ENCODE data around the gene RAPGEF2.

DNA sequence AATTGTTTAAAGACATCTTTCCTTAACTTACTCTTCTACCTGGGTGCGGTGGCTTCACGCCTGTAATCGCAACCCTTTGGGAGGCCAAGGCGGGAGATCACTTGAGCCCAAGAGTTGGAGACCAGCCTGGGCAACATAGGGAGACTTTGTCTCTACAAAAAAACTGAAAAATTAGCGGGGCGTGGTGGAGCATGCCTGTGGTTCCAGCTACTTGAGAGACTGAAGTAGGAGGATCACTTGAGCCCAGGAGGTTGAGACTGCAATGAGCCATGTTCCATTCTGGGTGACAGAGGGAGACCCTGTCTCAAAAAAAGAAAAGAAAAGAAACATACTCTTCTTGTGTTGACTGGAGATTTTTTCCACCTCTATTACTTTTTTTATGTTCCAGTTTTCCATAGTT is 181.9 kb downstream of the RAPGEF2 start:
- TF ChIP-seq, protein P1, sequence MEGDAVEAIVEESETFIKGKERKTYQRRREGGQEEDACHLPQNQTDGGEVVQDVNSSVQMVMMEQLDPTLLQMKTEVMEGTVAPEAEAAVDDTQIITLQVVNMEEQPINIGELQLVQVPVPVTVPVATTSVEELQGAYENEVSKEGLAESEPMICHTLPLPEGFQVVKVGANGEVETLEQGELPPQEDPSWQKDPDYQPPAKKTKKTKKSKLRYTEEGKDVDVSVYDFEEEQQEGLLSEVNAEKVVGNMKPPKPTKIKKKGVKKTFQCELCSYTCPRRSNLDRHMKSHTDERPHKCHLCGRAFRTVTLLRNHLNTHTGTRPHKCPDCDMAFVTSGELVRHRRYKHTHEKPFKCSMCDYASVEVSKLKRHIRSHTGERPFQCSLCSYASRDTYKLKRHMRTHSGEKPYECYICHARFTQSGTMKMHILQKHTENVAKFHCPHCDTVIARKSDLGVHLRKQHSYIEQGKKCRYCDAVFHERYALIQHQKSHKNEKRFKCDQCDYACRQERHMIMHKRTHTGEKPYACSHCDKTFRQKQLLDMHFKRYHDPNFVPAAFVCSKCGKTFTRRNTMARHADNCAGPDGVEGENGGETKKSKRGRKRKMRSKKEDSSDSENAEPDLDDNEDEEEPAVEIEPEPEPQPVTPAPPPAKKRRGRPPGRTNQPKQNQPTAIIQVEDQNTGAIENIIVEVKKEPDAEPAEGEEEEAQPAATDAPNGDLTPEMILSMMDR (IDR thresholded peaks at IDR 0.05; ENCODE audit: extremely low read depth in 1 of 2, insufficient read depth in 1 of 2, low read depth in 1 of 2, low read length in 2 of 2), result no peak
- TF ChIP-seq POLR2AphosphoS5 (IDR thresholded peaks at IDR 0.05; ENCODE audit: insufficient read depth, low read depth, low read length), result no peak
- no peak for TF ChIP-seq POLR2A (IDR thresholded peaks at IDR 0.05; ENCODE audit: low read depth, low read length)
- TF ChIP-seq FOS (IDR thresholded peaks at IDR 0.05; ENCODE audit: borderline replicate concordance, insufficient read depth, low read length), result no peak
